Mammary epithelial cell (primary cell): Measurements from ENCODE around the gene GRID1.

Experiments used
- EZH2 ChIP-seq: IDR thresholded peaks from 2 replicates; pipeline ENCODE4 v1.6.1; 2012; ENCODE audit warnings: low read length, inconsistent platforms, borderline replicate concordance
- TF ChIP-seq, protein P1 (sequence below), 2 donors: IDR thresholded peaks in 1 of 2; conservative IDR thresholded peaks in 1 of 2; 2 replicates each; pipeline ENCODE4 v1.5.1; 2011 to 2012; ENCODE audit warnings: inconsistent platforms in 2 of 2, low read length in 2 of 2, mild to moderate bottlenecking in 2 of 2, control low read depth in 1 of 2, low read depth in 1 of 2; ENCODE audit not compliant: insufficient read depth in 1 of 2; ENCODE audit errors: extremely low read depth in 1 of 2

DNA sequence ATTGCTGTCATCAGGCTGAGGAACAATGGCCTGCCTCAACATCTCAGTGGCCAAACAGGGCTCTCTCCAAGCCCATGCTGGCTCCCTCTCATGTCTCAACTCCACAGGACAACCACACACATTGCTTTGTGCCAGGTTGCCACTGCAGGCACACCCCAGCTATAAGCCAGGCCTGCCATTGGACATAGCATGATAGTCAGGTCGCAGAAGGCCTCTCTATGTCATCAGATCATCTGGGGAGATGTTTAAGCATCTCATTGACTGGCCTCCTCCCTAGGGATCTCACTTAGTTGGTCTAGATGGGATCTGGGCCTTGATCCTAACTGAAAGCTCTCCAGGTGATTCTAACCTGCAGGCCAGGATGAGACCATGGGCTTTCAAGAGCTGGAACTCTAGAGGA lies 257.2 kb downstream of the GRID1 start:
- TF ChIP-seq, protein P1, sequence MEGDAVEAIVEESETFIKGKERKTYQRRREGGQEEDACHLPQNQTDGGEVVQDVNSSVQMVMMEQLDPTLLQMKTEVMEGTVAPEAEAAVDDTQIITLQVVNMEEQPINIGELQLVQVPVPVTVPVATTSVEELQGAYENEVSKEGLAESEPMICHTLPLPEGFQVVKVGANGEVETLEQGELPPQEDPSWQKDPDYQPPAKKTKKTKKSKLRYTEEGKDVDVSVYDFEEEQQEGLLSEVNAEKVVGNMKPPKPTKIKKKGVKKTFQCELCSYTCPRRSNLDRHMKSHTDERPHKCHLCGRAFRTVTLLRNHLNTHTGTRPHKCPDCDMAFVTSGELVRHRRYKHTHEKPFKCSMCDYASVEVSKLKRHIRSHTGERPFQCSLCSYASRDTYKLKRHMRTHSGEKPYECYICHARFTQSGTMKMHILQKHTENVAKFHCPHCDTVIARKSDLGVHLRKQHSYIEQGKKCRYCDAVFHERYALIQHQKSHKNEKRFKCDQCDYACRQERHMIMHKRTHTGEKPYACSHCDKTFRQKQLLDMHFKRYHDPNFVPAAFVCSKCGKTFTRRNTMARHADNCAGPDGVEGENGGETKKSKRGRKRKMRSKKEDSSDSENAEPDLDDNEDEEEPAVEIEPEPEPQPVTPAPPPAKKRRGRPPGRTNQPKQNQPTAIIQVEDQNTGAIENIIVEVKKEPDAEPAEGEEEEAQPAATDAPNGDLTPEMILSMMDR (conservative IDR thresholded peaks at IDR 0.05 in 1 of 2, IDR thresholded peaks at IDR 0.05 in 1 of 2; ENCODE audit: extremely low read depth in 1 of 2, insufficient read depth in 1 of 2, low read depth in 1 of 2, low read length in 2 of 2), result no peak
- no peak for TF ChIP-seq EZH2
